H1 (cell line): Measurements from ENCODE around the gene MEI1. TPM values are rescaled to one million over a fixed set of nuclear protein-coding genes. Genes with fewer than 3 reads are reported as not detected.
A peak's percentile ranks its signal among the peaks of the same experiment; 100 is the strongest.

Experiments
- CEBPB ChIP-seq: IDR thresholded peaks from 2 replicates; pipeline ENCODE4 v1.6.1; 2012; ENCODE audit warnings: low read depth, low read length
- CHD1 ChIP-seq: IDR thresholded peaks from 2 replicates; pipeline ENCODE4 v1.6.1; 2012; ENCODE audit warnings: low read depth, low read length, improper control_type of control experiment
- CHD7 ChIP-seq: fragments of 300-600 bp; sonication (generic); IDR thresholded peaks from 2 replicates; pipeline ENCODE4 v1.7.1; 2012; ENCODE audit warnings: low read length, moderate library complexity, mild to moderate bottlenecking, inconsistent platforms; ENCODE audit not compliant: insufficient replicate concordance
- E2F6 ChIP-seq: IDR thresholded peaks from 2 replicates; pipeline ENCODE4 v1.6.1; 2012; ENCODE audit warnings: inconsistent platforms
- RBBP5 ChIP-seq: IDR thresholded peaks from 2 replicates; pipeline ENCODE4 v1.7.1; 2012; ENCODE audit warnings: low read depth, mild to moderate bottlenecking, inconsistent platforms, low read length, moderate library complexity, borderline replicate concordance
- SAP30 ChIP-seq: fragments of 300-600 bp; sonication (generic); IDR thresholded peaks from 2 replicates; pipeline ENCODE4 v1.7.1; 2012; ENCODE audit warnings: low read length, moderate library complexity, mild to moderate bottlenecking, inconsistent platforms; ENCODE audit not compliant: insufficient read depth, insufficient replicate concordance
- SIX5 ChIP-seq: IDR thresholded peaks from 2 replicates; pipeline ENCODE4 v1.6.1; 2011; ENCODE audit warnings: mild to moderate bottlenecking, low read depth, low read length
- SP1 ChIP-seq: IDR thresholded peaks from 2 replicates; pipeline ENCODE4 v1.6.1; 2011; ENCODE audit warnings: low read depth, low read length
- TBP ChIP-seq: IDR thresholded peaks from 2 replicates; pipeline ENCODE4 v1.6.1; 2011; ENCODE audit warnings: low read depth, low read length, improper control_type of control experiment
- YY1 ChIP-seq: IDR thresholded peaks from 2 replicates; pipeline ENCODE4 v1.6.1; 2011; ENCODE audit warnings: low read depth, mild to moderate bottlenecking, low read length
- polyA plus RNA-seq, 7 experiments: library from polyadenylated mRNA; depleted of rRNA in 3 of 7; stranded (reverse) in 5 of 7; unstranded in 2 of 7; fragments of >200 nt in 5 of 7; fragments of 200-250 nt in 2 of 7; gene quantifications; 1 replicate in 5 of 7; 2 replicates in 1 of 7; 4 replicates in 1 of 7; pipeline versions ENCODE4 v1.2.1 to v1.2.3, GENCODE V29; 2011 to 2013; ENCODE audit warnings: missing spikeins in 2 of 7, mixed read lengths in 2 of 7
- total RNA-seq: library from RNA; stranded (reverse); fragmentation: NEBNext Ultra II Directional; extraction: Animal tissue kit (Norgen Biotek cat#: 25700); gene quantifications from 2 replicates; pipeline ENCODE4 v1.2.1, GENCODE V29; 2021

MEI1 gene
- total and polyA plus RNA-seq, 2 of the 8 experiments (the other 6 are each of a cell fraction or from before 2014, with no cell fraction given), result 0.27 to 0.54 TPM

GRCh38 chr22:41688365-41689211 is 10.7 kb upstream of the MEI1 start, which contains the start of gene SNU13 (continued):
- TF ChIP-seq CHD7, result no peak
- peak; percentile 69 for TF ChIP-seq YY1
- peak; percentile 71 for TF ChIP-seq E2F6
- no peak for TF ChIP-seq SIX5
- TF ChIP-seq RBBP5, result peak; percentile 73; the same call in 1 of the 2 replicates
- TF ChIP-seq TBP, result 0 out of 2 replicates have a peak, but pooled peaks have one; percentile 31
- no peak for TF ChIP-seq CHD1
- no peak for TF ChIP-seq SAP30
- no peak for TF ChIP-seq SP1
- no peak for TF ChIP-seq CEBPB
